ENCODE measurements around the gene RAB15.

Gene RAB15

DNA sequence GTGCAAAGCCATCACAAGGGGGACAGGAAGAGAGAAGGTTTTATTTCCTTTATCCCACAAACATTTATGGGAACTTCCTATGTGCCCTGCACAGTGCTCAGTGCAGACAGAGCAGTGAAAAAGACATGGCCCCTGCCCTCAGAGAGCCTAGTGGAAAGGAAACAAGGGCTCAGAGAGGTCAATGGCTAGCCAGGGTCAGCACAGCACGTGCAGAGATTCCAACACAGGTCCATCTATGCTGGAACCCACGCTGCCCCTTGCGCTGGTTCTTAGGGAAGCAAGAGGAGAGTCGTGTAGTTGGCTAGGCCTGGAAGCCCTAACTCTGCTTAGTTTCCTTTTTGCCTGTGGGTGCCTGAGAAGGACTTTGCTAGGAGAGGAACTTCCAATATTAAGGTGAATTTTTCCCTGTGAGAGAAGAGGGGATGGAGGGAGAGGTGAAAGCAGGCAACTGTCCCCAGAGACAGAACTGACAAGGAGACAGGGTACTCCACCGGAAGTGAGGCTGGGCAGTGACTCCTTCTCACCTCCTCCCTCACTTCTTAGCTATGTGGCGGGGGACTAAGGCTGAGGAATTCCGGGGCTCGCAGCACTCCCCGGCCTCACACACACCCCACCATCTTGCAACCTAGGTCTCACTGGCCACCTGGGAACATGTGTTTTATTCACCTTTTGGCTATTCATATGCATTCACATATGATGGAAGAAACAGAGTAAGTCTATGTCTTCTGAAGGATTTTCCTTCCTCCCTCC is 17.5 kb downstream of the RAB15 start:
- no peak for DNase-seq

GRCh38 chr14:64953661-64954060 is 18.5 kb downstream of the RAB15 start:
- DNase-seq = no peak

DNA sequence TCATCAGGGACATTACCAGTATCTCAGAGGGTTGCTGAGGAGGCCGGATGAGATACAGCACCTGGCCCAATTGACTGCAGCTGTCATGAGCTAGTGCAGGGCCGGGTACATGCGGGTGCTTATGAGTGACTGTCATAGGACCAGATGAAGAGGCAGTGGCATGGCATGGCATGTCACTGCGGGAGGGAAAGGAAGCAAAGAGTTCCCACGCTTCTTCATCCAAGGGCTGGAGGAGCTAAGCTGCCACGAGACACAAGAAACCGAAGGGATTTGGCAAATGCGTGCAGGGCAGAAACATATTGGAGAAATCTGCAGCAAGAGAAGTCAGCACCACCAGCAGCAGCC is 18.9 kb downstream of the RAB15 start:
- no peak for DNase-seq

GRCh38 chr14:64952598-64953309 is 19.4 kb downstream of the RAB15 start:
- DNase-seq = no peak

- no peak for DNase-seq
Measured at GRCh38 chr14:64951724-64952123, 20.4 kb downstream of the RAB15 start.

- DNase-seq = no peak
Measured at GRCh38 chr14:64951291-64951690, 20.8 kb downstream of the RAB15 start.

DNA sequence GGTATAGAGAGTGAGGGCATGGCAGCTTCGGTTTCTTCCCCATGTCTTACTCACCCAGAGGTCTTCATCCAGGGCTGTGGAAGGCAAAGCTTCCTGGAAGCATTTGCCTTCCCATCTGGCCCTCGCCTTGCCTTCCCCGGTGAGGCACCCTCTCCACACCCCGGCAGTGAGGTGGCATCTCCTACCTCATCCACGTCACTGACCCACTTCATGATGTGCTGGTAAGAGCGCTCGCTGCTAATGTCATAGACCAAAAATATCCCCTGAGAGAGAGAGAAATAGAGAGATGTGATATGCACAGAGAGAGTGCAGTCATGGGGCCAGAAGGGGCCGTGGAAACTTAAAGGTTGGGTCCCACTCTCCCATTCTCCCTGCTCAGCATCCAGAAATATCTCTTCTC is 21.2 kb downstream of the RAB15 start:
- no peak for DNase-seq

GRCh38 chr14:64948612-64949210 is 23.4 kb downstream of the RAB15 start:
- DNase-seq = no peak

- no peak for DNase-seq
Measured at GRCh38 chr14:64947710-64948611, 24.2 kb downstream of the RAB15 start.

GRCh38 chr14:64946310-64947045 is 25.7 kb downstream of the RAB15 start:
- DNase-seq = no peak

- no peak for DNase-seq
Measured at GRCh38 chr14:64945431-64946178, 26.5 kb downstream of the RAB15 start.

GRCh38 chr14:64944861-64945260 is 27.3 kb downstream of the RAB15 start:
- DNase-seq = no peak

GRCh38 chr14:64944041-64944440 is 28.1 kb downstream of the RAB15 start:
- DNase-seq = no peak

GRCh38 chr14:64943556-64943955 is 28.6 kb downstream of the RAB15 start:
- no peak for DNase-seq

GRCh38 chr14:64942531-64943111 is 29.5 kb downstream of the RAB15 start, which contains the start of gene GPX2:
Gene GPX2, minus strand, starts transcription at chr14:64942745. Its CDS starts 19 bp downstream, at chr14:64942726.
- no peak for DNase-seq

GRCh38 chr14:64940336-64940910 is 31.7 kb downstream of the RAB15 start:
- no peak for DNase-seq

GRCh38 chr14:64939817-64940190 is 32.3 kb downstream of the RAB15 start:
- DNase-seq = no peak

DNA sequence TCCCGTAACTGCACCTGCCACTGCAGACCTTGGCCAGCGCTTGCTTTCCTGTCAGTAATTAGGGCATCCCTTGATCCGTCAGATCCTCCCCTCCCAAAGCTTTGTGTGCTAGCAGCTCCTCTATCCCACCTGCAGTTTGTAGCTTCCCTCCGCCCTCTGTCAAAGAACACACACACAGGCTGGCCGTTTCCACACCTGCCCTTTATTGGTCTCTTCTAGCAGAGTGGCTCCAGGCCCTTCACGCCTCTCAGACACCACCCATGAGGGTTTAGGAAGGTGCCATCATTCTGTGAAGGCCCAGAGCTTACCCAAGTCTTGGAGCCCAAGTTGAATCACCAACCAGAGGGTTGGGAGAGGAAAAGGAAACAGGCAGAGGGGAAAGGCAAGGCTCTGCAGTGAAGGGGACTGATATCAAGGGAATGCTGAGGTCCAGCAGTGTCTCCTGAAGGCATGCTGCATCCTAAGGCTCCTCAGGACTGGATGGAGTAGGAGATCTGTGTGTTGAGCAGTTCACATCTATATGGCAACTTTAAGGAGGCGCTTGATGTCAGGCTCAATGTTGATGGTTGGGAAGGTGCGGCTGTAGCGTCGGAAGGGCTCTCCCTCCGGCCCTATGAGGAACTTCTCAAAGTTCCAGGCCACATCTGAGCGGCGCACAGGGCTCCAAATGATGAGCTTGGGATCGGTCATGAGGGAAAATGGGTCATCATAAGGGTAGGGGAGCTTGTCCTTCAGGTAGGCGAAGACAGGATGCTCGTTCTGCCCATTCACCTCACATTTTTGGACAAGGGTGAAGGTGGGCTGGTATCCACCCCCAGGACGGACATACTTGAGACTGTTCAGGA is 32.9 kb downstream of the RAB15 start:
- DNase-seq = no peak

GRCh38 chr14:64937821-64938193 is 34.3 kb downstream of the RAB15 start:
- DNase-seq = no peak
